MM.1S (cell line): ENCODE measurements around the gene DTX3.

Source experiments
- DNase-seq: peaks from one replicate; pipeline ENCODE4 v3.0.0-alpha.2; 2015
- H2AFZ ChIP-seq: fragments of 300-600 bp; sonication (generic); 2 replicates; pipeline ENCODE4 v1.6.0; 2016; ENCODE audit warnings: antibody characterized with exemption, low read length
- H3F3A ChIP-seq: fragments of 300-600 bp; sonication (generic); 2 replicates; pipeline ENCODE4 v1.6.1; 2016; ENCODE audit warnings: mild to moderate bottlenecking, antibody characterized with exemption, low read length, moderate library complexity, mixed read lengths; ENCODE audit not compliant: insufficient read depth
- H3K27ac ChIP-seq: fragments of 300-600 bp; sonication (generic); 2 replicates; pipeline ENCODE4 v1.5.1; 2016; ENCODE audit warnings: mild to moderate bottlenecking, low read length
- H3K27me3 ChIP-seq: fragments of 300-600 bp; sonication (generic); replicated peaks from 2 replicates; pipeline ENCODE4 v1.6.0; 2016; ENCODE audit warnings: low read length; ENCODE audit not compliant: insufficient read depth
- H3K36me3 ChIP-seq: fragments of 300-600 bp; sonication (generic); replicated peaks from 2 replicates; pipeline ENCODE4 v1.6.1; 2016; ENCODE audit warnings: mild to moderate bottlenecking, low read length, mixed read lengths; ENCODE audit not compliant: insufficient read depth
- H3K4me1 ChIP-seq: fragments of 300-600 bp; sonication (generic); 2 replicates; pipeline ENCODE4 v1.6.1; 2016; ENCODE audit warnings: low read length, mixed read lengths
- H3K4me2 ChIP-seq: fragments of 300-600 bp; sonication (generic); 2 replicates; pipeline ENCODE4 v1.6.0; 2016; ENCODE audit warnings: low read depth, low read length
- H3K4me3 ChIP-seq: fragments of 300-600 bp; sonication (generic); 2 replicates; pipeline ENCODE4 v1.5.1; 2016; ENCODE audit warnings: low read length, mixed read lengths
- H3K79me2 ChIP-seq: fragments of 300-600 bp; sonication (generic); 2 replicates; pipeline ENCODE4 v1.6.1; 2016; ENCODE audit warnings: mixed run types, low read length, mixed read lengths
- H3K9ac ChIP-seq: fragments of 300-600 bp; sonication (generic); 2 replicates; pipeline ENCODE4 v1.6.1; 2016; ENCODE audit warnings: low read length, mixed read lengths
- H3K9me2 ChIP-seq: fragments of 300-600 bp; sonication (generic); replicated peaks from 2 replicates; pipeline ENCODE4 v1.6.1; 2016; ENCODE audit warnings: mild to moderate bottlenecking, low read length, mixed read lengths; ENCODE audit not compliant: insufficient read depth
- H3K9me3 ChIP-seq: fragments of 300-600 bp; sonication (generic); replicated peaks from 2 replicates; pipeline ENCODE4 v1.6.1; 2016; ENCODE audit warnings: mild to moderate bottlenecking, low read length, mixed read lengths; ENCODE audit not compliant: insufficient read depth
- H4K20me1 ChIP-seq: fragments of 300-600 bp; sonication (generic); 2 replicates; pipeline ENCODE4 v1.6.1; 2016; ENCODE audit warnings: mild to moderate bottlenecking, low read length, moderate library complexity, mixed read lengths; ENCODE audit not compliant: insufficient read depth
- EZH2 ChIP-seq: fragments of 300-600 bp; sonication (generic); optimal IDR thresholded peaks from 2 replicates; pipeline ENCODE3; 2017; ENCODE audit warnings: low read depth, mild to moderate bottlenecking, antibody characterized with exemption, low read length, mixed read lengths
- EZH2phosphoT487 ChIP-seq: fragments of 300-600 bp; sonication (generic); IDR thresholded peaks from 2 replicates; pipeline ENCODE4 v1.6.1; 2018; ENCODE audit warnings: antibody characterized with exemption, low read length
- TF ChIP-seq, protein P1 (sequence below): fragments of 300-600 bp; sonication (generic); IDR thresholded peaks from 2 replicates; pipeline ENCODE4 v1.5.1; 2016; ENCODE audit warnings: antibody characterized with exemption, low read length, mixed read lengths

The DTX3 gene

GRCh38 chr12:57637364-57637763 lies 32.7 kb downstream of the DTX3 start:
- Histone ChIP-seq H3K4me2 (no peak overlapping the region), H2AFZ (no peak overlapping the region), H4K20me1 (no peaks in the 10 kb centered on the region), H3K4me3 (no peak overlapping the region), H3K9me3 (no peaks in the 10 kb centered on the region), H3K36me3 (no peaks in the 10 kb centered on the region), H3K27me3 (no peaks in the 10 kb centered on the region), H3K9me2 (no peaks in the 10 kb centered on the region), H3K4me1 (peaks cover 13% of the 10 kb centered on the region), H3K79me2 (0 out of 2 replicates have a peak, but pooled peaks cover under 1% of the 10 kb centered on the region), H3F3A (no peaks in the 10 kb centered on the region), H3K9ac (no peak overlapping the region), H3K27ac (no peak overlapping the region)
- DNase-seq = no peak
- TF ChIP-seq, protein P1, sequence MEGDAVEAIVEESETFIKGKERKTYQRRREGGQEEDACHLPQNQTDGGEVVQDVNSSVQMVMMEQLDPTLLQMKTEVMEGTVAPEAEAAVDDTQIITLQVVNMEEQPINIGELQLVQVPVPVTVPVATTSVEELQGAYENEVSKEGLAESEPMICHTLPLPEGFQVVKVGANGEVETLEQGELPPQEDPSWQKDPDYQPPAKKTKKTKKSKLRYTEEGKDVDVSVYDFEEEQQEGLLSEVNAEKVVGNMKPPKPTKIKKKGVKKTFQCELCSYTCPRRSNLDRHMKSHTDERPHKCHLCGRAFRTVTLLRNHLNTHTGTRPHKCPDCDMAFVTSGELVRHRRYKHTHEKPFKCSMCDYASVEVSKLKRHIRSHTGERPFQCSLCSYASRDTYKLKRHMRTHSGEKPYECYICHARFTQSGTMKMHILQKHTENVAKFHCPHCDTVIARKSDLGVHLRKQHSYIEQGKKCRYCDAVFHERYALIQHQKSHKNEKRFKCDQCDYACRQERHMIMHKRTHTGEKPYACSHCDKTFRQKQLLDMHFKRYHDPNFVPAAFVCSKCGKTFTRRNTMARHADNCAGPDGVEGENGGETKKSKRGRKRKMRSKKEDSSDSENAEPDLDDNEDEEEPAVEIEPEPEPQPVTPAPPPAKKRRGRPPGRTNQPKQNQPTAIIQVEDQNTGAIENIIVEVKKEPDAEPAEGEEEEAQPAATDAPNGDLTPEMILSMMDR = 0 out of 2 replicates have a peak, but pooled peaks have one; percentile 6
- TF ChIP-seq EZH2 (no peak), EZH2phosphoT487 (no peak)

DNA sequence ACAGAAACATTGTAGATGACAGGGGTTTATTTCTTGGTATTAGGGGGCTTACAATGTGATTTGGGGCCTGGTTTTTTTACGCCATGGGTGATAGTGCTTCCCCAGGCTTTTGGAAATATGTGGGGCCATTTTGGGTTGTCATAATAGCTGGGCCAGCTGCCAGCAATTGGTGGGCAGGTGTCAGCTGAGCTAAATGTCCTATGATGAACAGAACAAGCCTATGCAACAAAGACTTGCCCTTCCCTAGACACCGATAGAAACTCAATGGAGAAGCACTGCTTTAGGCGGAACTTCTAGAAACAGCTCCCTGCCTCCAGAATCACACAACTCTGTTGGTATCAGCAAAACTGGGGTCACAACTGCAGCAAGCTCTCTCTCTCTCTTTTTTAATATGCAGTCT lies 33.5 kb downstream of the DTX3 start:
- Histone ChIP-seq H3K27ac (no peak overlapping the region), H3K4me3 (no peak overlapping the region), H3K27me3 (no peaks in the 10 kb centered on the region), H3K4me2 (no peak overlapping the region), H3F3A (no peaks in the 10 kb centered on the region), H2AFZ (no peak overlapping the region), H3K9ac (no peak overlapping the region), H4K20me1 (no peaks in the 10 kb centered on the region), H3K36me3 (no peaks in the 10 kb centered on the region), H3K9me3 (no peaks in the 10 kb centered on the region), H3K4me1 (peaks cover 13% of the 10 kb centered on the region), H3K79me2 (no peaks in the 10 kb centered on the region), H3K9me2 (no peaks in the 10 kb centered on the region)
- no peak for DNase-seq
- TF ChIP-seq, protein P1 = no peak
- TF ChIP-seq EZH2 = no peak
- no peak for TF ChIP-seq EZH2phosphoT487

- Histone ChIP-seq H4K20me1 (no peaks in the 10 kb centered on the region), H3K9me3 (no peaks in the 10 kb centered on the region), H3K79me2 (no peaks in the 10 kb centered on the region), H3K4me3 (no peak overlapping the region), H3K9me2 (no peaks in the 10 kb centered on the region), H3K36me3 (no peaks in the 10 kb centered on the region), H3K9ac (no peak overlapping the region), H3F3A (no peaks in the 10 kb centered on the region), H2AFZ (no peak overlapping the region), H3K4me1 (peaks cover 5% of the 10 kb centered on the region; the same call in 1 of the 2 replicates), H3K4me2 (no peak overlapping the region), H3K27me3 (no peaks in the 10 kb centered on the region), H3K27ac (no peak overlapping the region)
- TF ChIP-seq, protein P1 = no peak
- TF ChIP-seq EZH2 = no peak
- TF ChIP-seq EZH2phosphoT487 = no peak
- DNase-seq = no peak
Observed at GRCh38 chr12:57640175-57641042, 35.8 kb downstream of the DTX3 start.
